PC-3 (cell line): ENCODE data around the gene SRPX.

Source experiments
- CTCF ChIP-seq: fragments of 300-600 bp; sonication (generic); conservative IDR thresholded peaks from 2 replicates; pipeline ENCODE4 v1.5.1; 2017; ENCODE audit warnings: antibody characterized with exemption, low read depth, mild to moderate bottlenecking, low read length
- EZH2 ChIP-seq: fragments of 300-600 bp; sonication (generic); IDR thresholded peaks from one replicate; pipeline ENCODE4 v1.6.1; 2017; ENCODE audit warnings: antibody characterized with exemption, mild to moderate bottlenecking, low read length; ENCODE audit not compliant: unreplicated experiment

- TF ChIP-seq CTCF: no peak
- no peak for TF ChIP-seq EZH2
These were observed 71.7 kb downstream of the SRPX start for GRCh38 chrX:38149016-38149415.
